Esophagus squamous epithelium (tissue), 4 donors: ENCODE data around the gene SPTLC3.

Experiments used
- POLR2A ChIP-seq, 4 donors: fragments of 450-650 bp; IDR thresholded peaks; one replicate each; pipeline ENCODE4 v1.6.1; 2017; ENCODE audit warnings: antibody characterized with exemption in 4 of 4, mild to moderate bottlenecking in 4 of 4, moderate library complexity in 3 of 4
- TF ChIP-seq, protein P1 (sequence below), 6 experiments: fragments of 450-650 bp in 4 of 6; fragments of 200-600 bp in 2 of 6; sonication (generic) in 2 of 6; IDR thresholded peaks; one replicate each; pipeline ENCODE4 v1.5.1; 2016 to 2019; ENCODE audit warnings: antibody characterized with exemption in 6 of 6, mild to moderate bottlenecking in 4 of 6, moderate library complexity in 4 of 6

DNA sequence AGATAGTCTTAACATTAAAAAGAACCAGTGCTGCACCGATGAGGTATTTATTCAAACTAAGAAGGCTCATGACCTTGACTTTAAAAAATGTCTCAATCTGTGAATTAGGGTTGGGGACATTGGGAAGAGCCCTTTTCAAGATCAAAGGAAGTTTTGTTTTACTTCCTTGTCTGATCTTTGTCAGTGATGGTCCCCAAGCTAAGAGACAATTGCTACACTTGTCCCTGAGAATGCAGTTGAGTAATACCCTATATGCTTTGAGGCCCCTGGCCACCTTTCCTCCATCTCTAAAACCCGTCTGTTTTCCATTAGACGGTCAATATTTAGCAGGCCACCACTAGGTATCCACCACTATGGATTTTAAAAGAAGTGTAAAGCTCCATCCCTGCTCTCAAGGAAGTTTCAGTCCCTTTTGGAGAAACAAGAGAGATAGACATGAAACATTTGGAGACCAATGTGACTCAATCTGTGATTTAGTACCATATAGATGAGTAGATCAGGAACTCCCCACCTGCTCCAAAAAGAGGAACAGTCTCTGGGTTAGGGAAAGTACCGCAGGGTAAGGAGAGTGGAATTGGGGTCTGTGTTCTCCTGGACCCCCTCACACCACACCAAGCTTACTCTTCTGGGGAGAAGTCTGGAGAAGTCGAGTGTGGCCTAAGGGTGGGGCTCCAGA lies 113.2 kb downstream of the SPTLC3 start:
- TF ChIP-seq, protein P1, sequence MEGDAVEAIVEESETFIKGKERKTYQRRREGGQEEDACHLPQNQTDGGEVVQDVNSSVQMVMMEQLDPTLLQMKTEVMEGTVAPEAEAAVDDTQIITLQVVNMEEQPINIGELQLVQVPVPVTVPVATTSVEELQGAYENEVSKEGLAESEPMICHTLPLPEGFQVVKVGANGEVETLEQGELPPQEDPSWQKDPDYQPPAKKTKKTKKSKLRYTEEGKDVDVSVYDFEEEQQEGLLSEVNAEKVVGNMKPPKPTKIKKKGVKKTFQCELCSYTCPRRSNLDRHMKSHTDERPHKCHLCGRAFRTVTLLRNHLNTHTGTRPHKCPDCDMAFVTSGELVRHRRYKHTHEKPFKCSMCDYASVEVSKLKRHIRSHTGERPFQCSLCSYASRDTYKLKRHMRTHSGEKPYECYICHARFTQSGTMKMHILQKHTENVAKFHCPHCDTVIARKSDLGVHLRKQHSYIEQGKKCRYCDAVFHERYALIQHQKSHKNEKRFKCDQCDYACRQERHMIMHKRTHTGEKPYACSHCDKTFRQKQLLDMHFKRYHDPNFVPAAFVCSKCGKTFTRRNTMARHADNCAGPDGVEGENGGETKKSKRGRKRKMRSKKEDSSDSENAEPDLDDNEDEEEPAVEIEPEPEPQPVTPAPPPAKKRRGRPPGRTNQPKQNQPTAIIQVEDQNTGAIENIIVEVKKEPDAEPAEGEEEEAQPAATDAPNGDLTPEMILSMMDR (IDR thresholded peaks at IDR 0.05): no peak
- no peak for TF ChIP-seq POLR2A (IDR thresholded peaks at IDR 0.05)
